Measurements from ENCODE around the gene GDF11.

- TF ChIP-seq CTCF (IDR thresholded peaks at IDR 0.05; ENCODE audit: control extremely low read depth in 1 of 3, insufficient read depth in 1 of 3, low read depth in 1 of 3, low read length in 3 of 3) (no peak), EGR1 (IDR thresholded peaks at IDR 0.05; ENCODE audit: borderline replicate concordance, low read depth, low read length) (no peak), RFX5 (IDR thresholded peaks at IDR 0.05; ENCODE audit: borderline replicate concordance, low read depth, low read length) (no peak), CREB1 (IDR thresholded peaks at IDR 0.05) (no peak), POLR2AphosphoS5 (IDR thresholded peaks at IDR 0.05; ENCODE audit: low read depth, low read length) (no peak), E2F6 (IDR thresholded peaks at IDR 0.05) (no peak), JUN (IDR thresholded peaks at IDR 0.05; ENCODE audit: low read depth, low read length) (no peak), SIN3A (conservative IDR thresholded peaks at IDR 0.05 in 1 of 2, IDR thresholded peaks at IDR 0.05 in 1 of 2; ENCODE audit: low read depth in 1 of 2, low read length in 2 of 2) (no peak), NANOG (IDR thresholded peaks at IDR 0.05; ENCODE audit: insufficient read depth, low read depth, low read length, poor library complexity, severe bottlenecking) (no peak), TAF1 (IDR thresholded peaks at IDR 0.05; ENCODE audit: low read depth, low read length) (no peak), POLR2A (IDR thresholded peaks at IDR 0.05; ENCODE audit: control extremely low read depth in 1 of 2, low read depth in 2 of 2, low read length in 2 of 2) (no peak), EZH2 (IDR thresholded peaks at IDR 0.05; ENCODE audit: low read depth, low read length, severe bottlenecking) (no peak)
Measured at GRCh38 chr12:55695349-55695748, 47.6 kb upstream of the GDF11 start.

Data from H1 (cell line).